Liver (tissue), 9 donors: ENCODE measurements around the gene IFNL2. TPM values are rescaled to one million over a fixed set of nuclear protein-coding genes. Genes with fewer than 3 reads are reported as not detected.

Source experiments
- DNase-seq: peaks from one replicate; pipeline ENCODE4 v3.0.0-alpha.2; 2017; ENCODE audit warnings: low spot score
- H3K27ac ChIP-seq, 2 donors: one replicate each; pipeline ENCODE4 v1.7.0; 2013; ENCODE audit warnings: inconsistent platforms in 2 of 2, low read length in 2 of 2, control low read depth in 1 of 2, low read depth in 1 of 2, mild to moderate bottlenecking in 1 of 2
- H3K27me3 ChIP-seq, 4 donors: one replicate each; pipeline versions ENCODE4 v1.6.1 to v1.7.0; 2013; ENCODE audit warnings: low read length in 3 of 4, inconsistent platforms in 1 of 4, mild to moderate bottlenecking in 1 of 4, moderate library complexity in 1 of 4; ENCODE audit not compliant: control insufficient read depth in 4 of 4, insufficient read depth in 4 of 4
- H3K36me3 ChIP-seq, 4 donors: one replicate each; pipeline versions ENCODE4 v1.6.1 to v1.7.0; 2013; ENCODE audit warnings: low read length in 3 of 4, mild to moderate bottlenecking in 3 of 4, low read depth in 1 of 4, moderate library complexity in 1 of 4; ENCODE audit not compliant: control insufficient read depth in 4 of 4, insufficient read depth in 3 of 4
- H3K4me1 ChIP-seq, 4 donors: one replicate each; pipeline versions ENCODE4 v1.6.1 to v1.7.0; 2013; ENCODE audit warnings: low read length in 3 of 4, mild to moderate bottlenecking in 3 of 4, moderate library complexity in 1 of 4; ENCODE audit not compliant: control insufficient read depth in 4 of 4, insufficient read depth in 4 of 4
- H3K4me3 ChIP-seq, 3 donors: one replicate each; pipeline versions ENCODE4 v1.6.1 to v1.7.0; 2013; ENCODE audit warnings: low read length in 3 of 3, control low read depth in 1 of 3, low read depth in 1 of 3, mild to moderate bottlenecking in 1 of 3
- H3K9ac ChIP-seq, 2 donors: one replicate each; pipeline ENCODE4 v1.7.0; 2013; ENCODE audit warnings: low read length in 2 of 2, mild to moderate bottlenecking in 2 of 2, moderate library complexity in 2 of 2, control low read depth in 1 of 2, low read depth in 1 of 2
- H3K9me3 ChIP-seq, 4 donors: one replicate each; pipeline versions ENCODE4 v1.6.1 to v1.7.0; 2013; ENCODE audit warnings: low read length in 3 of 4; ENCODE audit not compliant: control insufficient read depth in 4 of 4
- FOXA1 ChIP-seq: IDR thresholded peaks from 2 replicates; pipeline ENCODE4 v1.6.1; 2016; ENCODE audit warnings: antibody characterized with exemption
- FOXA2 ChIP-seq: IDR thresholded peaks from 2 replicates; pipeline ENCODE4 v1.6.1; 2016; ENCODE audit warnings: antibody characterized with exemption
- GABPA ChIP-seq, 2 donors: IDR thresholded peaks in 1 of 2; conservative IDR thresholded peaks in 1 of 2; 2 replicates each; pipeline ENCODE4 v1.6.1; 2016; ENCODE audit warnings: antibody characterized with exemption in 2 of 2, mild to moderate bottlenecking in 1 of 2, moderate library complexity in 1 of 2
- HNF4A ChIP-seq, 2 donors: conservative IDR thresholded peaks; 2 replicates each; pipeline ENCODE4 v1.6.1; 2016; ENCODE audit warnings: antibody characterized with exemption in 2 of 2, mild to moderate bottlenecking in 2 of 2
- HNF4G ChIP-seq: IDR thresholded peaks from 2 replicates; pipeline ENCODE4 v1.6.1; 2016; ENCODE audit warnings: antibody characterized with exemption
- JUND ChIP-seq, 2 donors: IDR thresholded peaks; 2 replicates each; pipeline ENCODE4 v1.6.1; 2016; ENCODE audit warnings: antibody characterized with exemption in 2 of 2
- NR2F2 ChIP-seq: IDR thresholded peaks from 2 replicates; pipeline ENCODE4 v1.6.1; 2016; ENCODE audit warnings: antibody characterized with exemption
- RXRA ChIP-seq, 2 donors: IDR thresholded peaks; 2 replicates each; pipeline ENCODE4 v1.6.1; 2017 to 2018; ENCODE audit warnings: antibody characterized with exemption in 2 of 2, mild to moderate bottlenecking in 1 of 2
- SP1 ChIP-seq: IDR thresholded peaks from 2 replicates; pipeline ENCODE4 v1.6.1; 2018; ENCODE audit warnings: antibody characterized with exemption, mild to moderate bottlenecking
- TAF1 ChIP-seq: conservative IDR thresholded peaks from 2 replicates; pipeline ENCODE4 v1.6.1; 2016; ENCODE audit warnings: antibody characterized with exemption, mild to moderate bottlenecking
- YY1 ChIP-seq: IDR thresholded peaks from 2 replicates; pipeline ENCODE4 v1.6.1; 2016; ENCODE audit warnings: antibody characterized with exemption, mild to moderate bottlenecking
- WGBS: extraction: QIAGEN DNeasy Blood & Tissue Kit; methylation state at CpG from one replicate; pipeline ENCODE4 v1.1.7; 2013; 5-methylcytosine and 5-hydroxymethylcytosine counted together
- polyA plus RNA-seq, 2 donors: library from polyadenylated mRNA; stranded (reverse) in 1 of 2; unstranded in 1 of 2; fragments of 200-250 nt in 1 of 2; fragments of >200 nt in 1 of 2; fragmentation: Nextera tagmentation in 1 of 2; extraction: Ambion mirVana in 1 of 2; gene quantifications; one replicate each; pipeline versions ENCODE4 v1.2.1 to v1.2.3, GENCODE V29; 2013 to 2015
- total RNA-seq, 2 donors: library from RNA; depleted of rRNA; stranded (reverse); fragments of >200 nt; gene quantifications; one replicate each; pipeline ENCODE4 v1.2.3, GENCODE V29; 2014
- TF ChIP-seq, protein P1 (sequence below): IDR thresholded peaks from 2 replicates; pipeline ENCODE4 v1.6.1; 2016; ENCODE audit warnings: antibody characterized with exemption
- TF ChIP-seq, protein P2 (sequence below): IDR thresholded peaks from 2 replicates; pipeline ENCODE4 v1.6.1; 2016; ENCODE audit warnings: antibody characterized with exemption
- TF ChIP-seq, protein P3 (sequence below): IDR thresholded peaks from 2 replicates; pipeline ENCODE4 v1.6.1; 2016; ENCODE audit warnings: antibody characterized with exemption
- TF ChIP-seq, protein P4 (sequence below): fragments of 150-350 bp; IDR thresholded peaks from 2 replicates; pipeline ENCODE4 v1.5.1; 2017; ENCODE audit warnings: improper control_type of control experiment, low read depth, low read length; ENCODE audit not compliant: missing input control
- TF ChIP-seq, protein P5 (sequence below): IDR thresholded peaks from 2 replicates; pipeline ENCODE4 v1.6.1; 2016; ENCODE audit warnings: antibody characterized with exemption, mild to moderate bottlenecking
- donor health status: healthy.
- donor health status: healthy.
- donor health status: healthy.
- donor health status: healthy.
- donor health status: healthy.

IFNL2 gene
- total and polyA plus RNA-seq, 4 donors = not detected

- TF ChIP-seq, protein P1, sequence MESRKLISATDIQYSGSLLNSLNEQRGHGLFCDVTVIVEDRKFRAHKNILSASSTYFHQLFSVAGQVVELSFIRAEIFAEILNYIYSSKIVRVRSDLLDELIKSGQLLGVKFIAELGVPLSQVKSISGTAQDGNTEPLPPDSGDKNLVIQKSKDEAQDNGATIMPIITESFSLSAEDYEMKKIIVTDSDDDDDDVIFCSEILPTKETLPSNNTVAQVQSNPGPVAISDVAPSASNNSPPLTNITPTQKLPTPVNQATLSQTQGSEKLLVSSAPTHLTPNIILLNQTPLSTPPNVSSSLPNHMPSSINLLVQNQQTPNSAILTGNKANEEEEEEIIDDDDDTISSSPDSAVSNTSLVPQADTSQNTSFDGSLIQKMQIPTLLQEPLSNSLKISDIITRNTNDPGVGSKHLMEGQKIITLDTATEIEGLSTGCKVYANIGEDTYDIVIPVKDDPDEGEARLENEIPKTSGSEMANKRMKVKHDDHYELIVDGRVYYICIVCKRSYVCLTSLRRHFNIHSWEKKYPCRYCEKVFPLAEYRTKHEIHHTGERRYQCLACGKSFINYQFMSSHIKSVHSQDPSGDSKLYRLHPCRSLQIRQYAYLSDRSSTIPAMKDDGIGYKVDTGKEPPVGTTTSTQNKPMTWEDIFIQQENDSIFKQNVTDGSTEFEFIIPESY = no peak
- no peak for TF ChIP-seq TAF1
- TF ChIP-seq, protein P2, sequence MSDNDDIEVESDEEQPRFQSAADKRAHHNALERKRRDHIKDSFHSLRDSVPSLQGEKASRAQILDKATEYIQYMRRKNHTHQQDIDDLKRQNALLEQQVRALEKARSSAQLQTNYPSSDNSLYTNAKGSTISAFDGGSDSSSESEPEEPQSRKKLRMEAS = no peak
- TF ChIP-seq HNF4A (conservative IDR thresholded peaks at IDR 0.05) = no peak
- no peak for TF ChIP-seq SP1
- TF ChIP-seq FOXA2 = no peak
- no peak for TF ChIP-seq HNF4G
- TF ChIP-seq GABPA (IDR thresholded peaks at IDR 0.05 in 1 of 2, conservative IDR thresholded peaks at IDR 0.05 in 1 of 2) = no peak
Measured at GRCh38 chr19:39275578-39275977, 7.4 kb downstream of the IFNL2 start (continued).

DNA sequence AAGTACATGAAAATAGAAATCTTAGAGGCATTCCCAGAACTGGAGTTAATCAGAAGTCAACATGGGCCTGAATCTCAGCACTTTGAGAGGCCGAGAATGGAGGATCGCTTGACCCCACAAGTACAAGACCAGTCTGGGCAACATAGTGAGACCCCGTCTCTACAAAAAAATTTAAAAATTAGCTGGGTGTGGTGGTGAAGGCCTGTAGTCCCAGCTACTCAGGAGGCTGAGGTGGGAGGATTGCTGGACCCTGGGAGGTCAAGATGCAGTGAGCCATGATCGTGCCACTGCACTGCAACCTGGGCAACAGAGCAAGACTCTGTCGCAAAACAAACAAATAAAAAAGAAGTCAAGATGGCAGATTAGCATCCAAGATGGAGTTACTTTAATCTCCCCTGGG, 8.5 kb downstream of the IFNL2 start:
- H3K9ac ChIP-seq = no peak overlapping the region
- TF ChIP-seq GABPA (IDR thresholded peaks at IDR 0.05 in 1 of 2, conservative IDR thresholded peaks at IDR 0.05 in 1 of 2) (no peak), TAF1 (no peak), HNF4A (conservative IDR thresholded peaks at IDR 0.05) (no peak), HNF4G (no peak), NR2F2 (no peak), SP1 (no peak), FOXA1 (no peak), YY1 (no peak), FOXA2 (no peak)
- TF ChIP-seq, protein P2 = no peak
- TF ChIP-seq, protein P3, sequence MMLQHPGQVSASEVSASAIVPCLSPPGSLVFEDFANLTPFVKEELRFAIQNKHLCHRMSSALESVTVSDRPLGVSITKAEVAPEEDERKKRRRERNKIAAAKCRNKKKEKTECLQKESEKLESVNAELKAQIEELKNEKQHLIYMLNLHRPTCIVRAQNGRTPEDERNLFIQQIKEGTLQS = no peak
- TF ChIP-seq, protein P1 = no peak
- TF ChIP-seq, protein P4, sequence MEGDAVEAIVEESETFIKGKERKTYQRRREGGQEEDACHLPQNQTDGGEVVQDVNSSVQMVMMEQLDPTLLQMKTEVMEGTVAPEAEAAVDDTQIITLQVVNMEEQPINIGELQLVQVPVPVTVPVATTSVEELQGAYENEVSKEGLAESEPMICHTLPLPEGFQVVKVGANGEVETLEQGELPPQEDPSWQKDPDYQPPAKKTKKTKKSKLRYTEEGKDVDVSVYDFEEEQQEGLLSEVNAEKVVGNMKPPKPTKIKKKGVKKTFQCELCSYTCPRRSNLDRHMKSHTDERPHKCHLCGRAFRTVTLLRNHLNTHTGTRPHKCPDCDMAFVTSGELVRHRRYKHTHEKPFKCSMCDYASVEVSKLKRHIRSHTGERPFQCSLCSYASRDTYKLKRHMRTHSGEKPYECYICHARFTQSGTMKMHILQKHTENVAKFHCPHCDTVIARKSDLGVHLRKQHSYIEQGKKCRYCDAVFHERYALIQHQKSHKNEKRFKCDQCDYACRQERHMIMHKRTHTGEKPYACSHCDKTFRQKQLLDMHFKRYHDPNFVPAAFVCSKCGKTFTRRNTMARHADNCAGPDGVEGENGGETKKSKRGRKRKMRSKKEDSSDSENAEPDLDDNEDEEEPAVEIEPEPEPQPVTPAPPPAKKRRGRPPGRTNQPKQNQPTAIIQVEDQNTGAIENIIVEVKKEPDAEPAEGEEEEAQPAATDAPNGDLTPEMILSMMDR = no peak
- H3K4me3 ChIP-seq = no peak overlapping the region
- H3K9me3 ChIP-seq = no peaks in the 10 kb centered on the region
- WGBS = 97% methylated on average over 5 of the region's 5 CpGs
- no peaks in the 10 kb centered on the region for H3K27me3 ChIP-seq
- H3K27ac ChIP-seq = no peak overlapping the region
- no peaks in the 10 kb centered on the region for H3K36me3 ChIP-seq
- peaks cover 0 to 3% (median 0%) of the 10 kb centered on the region in 4 donors for H3K4me1 ChIP-seq
- no peak for DNase-seq

DNA sequence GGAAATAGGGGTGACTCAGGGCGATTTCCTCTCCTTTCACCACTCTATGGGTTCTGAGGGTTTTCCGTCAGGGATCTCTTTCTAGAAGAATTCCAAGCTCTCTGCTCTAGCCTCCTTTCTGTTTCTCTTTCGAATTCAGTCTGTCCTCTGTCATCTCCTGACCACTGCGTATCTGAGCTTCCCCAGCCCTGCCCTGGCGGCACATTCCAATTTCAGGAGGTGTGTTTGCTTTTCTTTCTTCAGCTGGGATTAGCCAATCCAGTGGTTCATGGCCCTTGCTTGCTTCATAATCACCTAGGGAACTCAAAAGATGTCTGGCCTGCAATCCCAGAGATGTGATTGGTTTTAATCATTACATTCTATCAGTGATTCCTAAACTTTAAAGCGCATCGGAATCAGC, 9.4 kb downstream of the IFNL2 start:
- peaks cover 0 to 3% (median 0%) of the 10 kb centered on the region in 4 donors for H3K4me1 ChIP-seq
- H3K27ac ChIP-seq = peak overlapping the region; percentile 51 to 74
- no peaks in the 10 kb centered on the region for H3K36me3 ChIP-seq
- H3K27me3 ChIP-seq = no peaks in the 10 kb centered on the region
- DNase-seq = no peak
- H3K9ac ChIP-seq = no peak overlapping the region
- H3K9me3 ChIP-seq = no peaks in the 10 kb centered on the region
- 43% methylated on average over 7 of the region's 7 CpGs for WGBS
- no peak overlapping the region for H3K4me3 ChIP-seq
- TF ChIP-seq NR2F2 (no peak), HNF4A (conservative IDR thresholded peaks at IDR 0.05) (peak; percentile 40 to 65), YY1 (peak; percentile 41), RXRA (IDR thresholded peaks at IDR 0.05) (peak; percentile 37 to 67), SP1 (peak; percentile 60), FOXA2 (no peak), JUND (IDR thresholded peaks at IDR 0.05) (no peak)
- TF ChIP-seq, protein P4 = no peak
- TF ChIP-seq, protein P3 = no peak
- TF ChIP-seq, protein P5, sequence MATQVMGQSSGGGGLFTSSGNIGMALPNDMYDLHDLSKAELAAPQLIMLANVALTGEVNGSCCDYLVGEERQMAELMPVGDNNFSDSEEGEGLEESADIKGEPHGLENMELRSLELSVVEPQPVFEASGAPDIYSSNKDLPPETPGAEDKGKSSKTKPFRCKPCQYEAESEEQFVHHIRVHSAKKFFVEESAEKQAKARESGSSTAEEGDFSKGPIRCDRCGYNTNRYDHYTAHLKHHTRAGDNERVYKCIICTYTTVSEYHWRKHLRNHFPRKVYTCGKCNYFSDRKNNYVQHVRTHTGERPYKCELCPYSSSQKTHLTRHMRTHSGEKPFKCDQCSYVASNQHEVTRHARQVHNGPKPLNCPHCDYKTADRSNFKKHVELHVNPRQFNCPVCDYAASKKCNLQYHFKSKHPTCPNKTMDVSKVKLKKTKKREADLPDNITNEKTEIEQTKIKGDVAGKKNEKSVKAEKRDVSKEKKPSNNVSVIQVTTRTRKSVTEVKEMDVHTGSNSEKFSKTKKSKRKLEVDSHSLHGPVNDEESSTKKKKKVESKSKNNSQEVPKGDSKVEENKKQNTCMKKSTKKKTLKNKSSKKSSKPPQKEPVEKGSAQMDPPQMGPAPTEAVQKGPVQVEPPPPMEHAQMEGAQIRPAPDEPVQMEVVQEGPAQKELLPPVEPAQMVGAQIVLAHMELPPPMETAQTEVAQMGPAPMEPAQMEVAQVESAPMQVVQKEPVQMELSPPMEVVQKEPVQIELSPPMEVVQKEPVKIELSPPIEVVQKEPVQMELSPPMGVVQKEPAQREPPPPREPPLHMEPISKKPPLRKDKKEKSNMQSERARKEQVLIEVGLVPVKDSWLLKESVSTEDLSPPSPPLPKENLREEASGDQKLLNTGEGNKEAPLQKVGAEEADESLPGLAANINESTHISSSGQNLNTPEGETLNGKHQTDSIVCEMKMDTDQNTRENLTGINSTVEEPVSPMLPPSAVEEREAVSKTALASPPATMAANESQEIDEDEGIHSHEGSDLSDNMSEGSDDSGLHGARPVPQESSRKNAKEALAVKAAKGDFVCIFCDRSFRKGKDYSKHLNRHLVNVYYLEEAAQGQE = no peak
